Testis (tissue), 2 donors: ENCODE measurements around the gene MYH15.

ENCODE experiments used
- POLR2A ChIP-seq: fragments of 450-650 bp; IDR thresholded peaks from one replicate; pipeline ENCODE4 v1.6.1; 2017; ENCODE audit warnings: antibody characterized with exemption, mild to moderate bottlenecking, moderate library complexity
- TF ChIP-seq, protein P1 (sequence below), 3 experiments: fragments of 450-650 bp in 2 of 3; fragments of 200-600 bp in 1 of 3; sonication (generic) in 1 of 3; IDR thresholded peaks; one replicate each; pipeline ENCODE4 v1.5.1; 2016 to 2019; ENCODE audit warnings: antibody characterized with exemption in 3 of 3, mild to moderate bottlenecking in 2 of 3, moderate library complexity in 1 of 3

DNA sequence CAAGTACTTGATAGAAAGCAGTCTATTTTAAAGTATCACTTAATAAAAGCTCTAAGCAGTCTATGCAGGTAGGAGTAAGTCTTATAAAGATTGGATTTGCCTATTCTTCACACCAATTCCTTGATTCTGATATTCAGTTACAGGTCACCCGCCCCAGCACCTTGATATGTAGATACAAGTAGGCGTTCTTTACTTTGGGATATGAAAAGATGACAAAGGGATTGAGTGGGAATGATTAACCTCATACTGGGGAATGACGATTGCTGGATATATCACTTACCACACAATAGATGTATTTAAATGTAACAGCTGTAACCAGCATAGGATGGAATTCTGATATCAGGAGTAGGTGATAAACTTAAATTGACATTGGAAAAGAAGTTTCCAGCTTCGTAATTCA lies 166.9 kb downstream of the MYH15 start:
- TF ChIP-seq, protein P1, sequence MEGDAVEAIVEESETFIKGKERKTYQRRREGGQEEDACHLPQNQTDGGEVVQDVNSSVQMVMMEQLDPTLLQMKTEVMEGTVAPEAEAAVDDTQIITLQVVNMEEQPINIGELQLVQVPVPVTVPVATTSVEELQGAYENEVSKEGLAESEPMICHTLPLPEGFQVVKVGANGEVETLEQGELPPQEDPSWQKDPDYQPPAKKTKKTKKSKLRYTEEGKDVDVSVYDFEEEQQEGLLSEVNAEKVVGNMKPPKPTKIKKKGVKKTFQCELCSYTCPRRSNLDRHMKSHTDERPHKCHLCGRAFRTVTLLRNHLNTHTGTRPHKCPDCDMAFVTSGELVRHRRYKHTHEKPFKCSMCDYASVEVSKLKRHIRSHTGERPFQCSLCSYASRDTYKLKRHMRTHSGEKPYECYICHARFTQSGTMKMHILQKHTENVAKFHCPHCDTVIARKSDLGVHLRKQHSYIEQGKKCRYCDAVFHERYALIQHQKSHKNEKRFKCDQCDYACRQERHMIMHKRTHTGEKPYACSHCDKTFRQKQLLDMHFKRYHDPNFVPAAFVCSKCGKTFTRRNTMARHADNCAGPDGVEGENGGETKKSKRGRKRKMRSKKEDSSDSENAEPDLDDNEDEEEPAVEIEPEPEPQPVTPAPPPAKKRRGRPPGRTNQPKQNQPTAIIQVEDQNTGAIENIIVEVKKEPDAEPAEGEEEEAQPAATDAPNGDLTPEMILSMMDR (IDR thresholded peaks at IDR 0.05): no peak
- TF ChIP-seq POLR2A: no peak
